Keratinocyte (primary cell): ENCODE measurements around the gene ORMDL3. TPM values are rescaled to one million over a fixed set of nuclear protein-coding genes. Genes with fewer than 3 reads are reported as not detected.

Source experiments
- DNase-seq: peaks from one replicate; pipeline ENCODE4 v3.0.0-alpha.2; 2011; ENCODE audit warnings: low read depth, missing footprints, low spot score
- FAIRE-seq: peaks from 2 replicates; lab custom pipeline; 2011; peaks lifted over from hg19 to GRCh38; lab: Jason Lieb, UNC
- H2AFZ ChIP-seq: 2 replicates; pipeline ENCODE4 v1.6.0; 2012; ENCODE audit warnings: low read length, control low read depth, inconsistent platforms; ENCODE audit not compliant: control insufficient read depth
- H3K27ac ChIP-seq: 2 replicates; pipeline ENCODE4 v1.5.1; 2011; ENCODE audit warnings: low read length; ENCODE audit not compliant: control insufficient read depth, insufficient read depth
- H3K27me3 ChIP-seq: 3 replicates; pipeline ENCODE4 v1.6.0; 2011; ENCODE audit warnings: low read length; ENCODE audit not compliant: control insufficient read depth, insufficient read depth; ENCODE audit errors: extremely low read depth
- H3K36me3 ChIP-seq, 2 experiments: 2 replicates in 1 of 2; 3 replicates in 1 of 2; pipeline ENCODE4 v1.5.1; 2011; ENCODE audit warnings: low read length in 2 of 2, mild to moderate bottlenecking in 1 of 2; ENCODE audit not compliant: control insufficient read depth in 2 of 2, insufficient read depth in 2 of 2; ENCODE audit errors: extremely low read depth in 1 of 2
- H3K4me1 ChIP-seq: 3 replicates; pipeline ENCODE4 v1.5.1; 2011; ENCODE audit warnings: low read length; ENCODE audit not compliant: control insufficient read depth, insufficient read depth; ENCODE audit errors: extremely low read depth
- H3K4me2 ChIP-seq: 3 replicates; pipeline ENCODE4 v1.6.0; 2011; ENCODE audit warnings: low read depth, low read length; ENCODE audit not compliant: control insufficient read depth, insufficient read depth; ENCODE audit errors: extremely low read depth
- H3K4me3 ChIP-seq, 3 experiments: fragments of 200-600 bp in 1 of 3; sonication (generic) in 1 of 3; 2 replicates in 2 of 3; 3 replicates in 1 of 3; pipeline ENCODE4 v1.5.1; 2011 to 2016; ENCODE audit warnings: low read length in 3 of 3, mild to moderate bottlenecking in 3 of 3, control low read depth in 2 of 3, inconsistent platforms in 1 of 3, low read depth in 1 of 3, mixed read lengths in 1 of 3, mixed run types in 1 of 3, moderate library complexity in 1 of 3; ENCODE audit not compliant: control insufficient read depth in 2 of 3, insufficient read depth in 2 of 3; ENCODE audit errors: extremely low read depth in 1 of 3
- H3K79me2 ChIP-seq: 2 replicates; pipeline ENCODE4 v1.6.0; 2012; ENCODE audit warnings: low read length; ENCODE audit not compliant: control insufficient read depth, insufficient read depth
- H3K9ac ChIP-seq: 3 replicates; pipeline ENCODE4 v1.6.0; 2011; ENCODE audit warnings: low read length; ENCODE audit not compliant: control insufficient read depth, insufficient read depth; ENCODE audit errors: extremely low read depth
- H3K9me1 ChIP-seq: 3 replicates; pipeline ENCODE4 v1.6.0; 2011; ENCODE audit warnings: low read length; ENCODE audit not compliant: control insufficient read depth, insufficient read depth; ENCODE audit errors: extremely low read depth
- H3K9me3 ChIP-seq: 2 replicates; pipeline ENCODE4 v1.5.1; 2012; ENCODE audit warnings: low read depth, low read length; ENCODE audit not compliant: control insufficient read depth
- H4K20me1 ChIP-seq: 3 replicates; pipeline ENCODE4 v1.6.0; 2011; ENCODE audit warnings: low read length; ENCODE audit not compliant: control insufficient read depth, insufficient read depth; ENCODE audit errors: extremely low read depth
- CTCF ChIP-seq, 3 experiments: IDR thresholded peaks in 1 of 3; conservative IDR thresholded peaks in 1 of 3; optimal IDR thresholded peaks in 1 of 3; 2 replicates in 2 of 3; 3 replicates in 1 of 3; pipeline versions ENCODE3 to v1.5.1; 2011; ENCODE audit warnings: low read length in 3 of 3, mild to moderate bottlenecking in 3 of 3, moderate library complexity in 2 of 3, control low read depth in 1 of 3, inconsistent platforms in 1 of 3; ENCODE audit not compliant: insufficient read depth in 2 of 3; ENCODE audit errors: extremely low read depth in 1 of 3
- EZH2 ChIP-seq: IDR thresholded peaks from one replicate; pipeline ENCODE4 v1.6.1; 2012; ENCODE audit warnings: inconsistent platforms, mild to moderate bottlenecking, low read length, moderate library complexity
- dilution Hi-C: fragments of 300-500 bp; cut with MboI; formaldehyde crosslinking; loops from one replicate; pipeline ENCODE4 v1.7.0; 2020; ENCODE audit warnings: low sequenced_read_pairs; ENCODE audit not compliant: extremely low pct_ligation_motif_present
- polyA plus RNA-seq, 5 experiments: library from polyadenylated mRNA; depleted of rRNA in 3 of 5; stranded (reverse) in 3 of 5; stranded (forward) in 1 of 5; unstranded in 1 of 5; fragments of >200 nt; gene quantifications; 1 replicate in 1 of 5; 2 replicates in 3 of 5; 3 replicates in 1 of 5; pipeline versions ENCODE4 v1.2.1 to v1.2.3, GENCODE V29; 2011 to 2012; ENCODE audit warnings: missing spikeins in 2 of 5, low read depth in 1 of 5, low replicate concordance in 1 of 5

The ORMDL3 gene
- polyA plus RNA-seq, 1 donor (not counting 4 experiments of a cell fraction or from before 2014, with no cell fraction given) = 36.3 TPM

GRCh38 chr17:39972271-39972670, 44.9 kb upstream of the ORMDL3 start:
- FAIRE-seq (no peak), DNase-seq (no peak)
- H3K27ac ChIP-seq = no peak overlapping the region
- H3K27me3 ChIP-seq = no peaks in the 10 kb centered on the region
- H3K9ac ChIP-seq = no peak overlapping the region
- H3K4me3 ChIP-seq = no peak overlapping the region
- dilution Hi-C loops = no loop called here
- H2AFZ ChIP-seq = no peak overlapping the region
- no peaks in the 10 kb centered on the region for H3K9me3 ChIP-seq
- H3K36me3 ChIP-seq = no peaks in the 10 kb centered on the region
- no peaks in the 10 kb centered on the region for H3K9me1 ChIP-seq
- H3K4me2 ChIP-seq = no peak overlapping the region
- TF ChIP-seq EZH2 (no peak), CTCF (optimal IDR thresholded peaks at IDR 0.05 in 1 of 3, IDR thresholded peaks at IDR 0.05 in 1 of 3, conservative IDR thresholded peaks at IDR 0.05 in 1 of 3; ENCODE audit: extremely low read depth in 1 of 3, insufficient read depth in 2 of 3, low read length in 3 of 3) (no peak)
- no peaks in the 10 kb centered on the region for H3K79me2 ChIP-seq
- H3K4me1 ChIP-seq = peaks cover 11% of the 10 kb centered on the region
- no peaks in the 10 kb centered on the region for H4K20me1 ChIP-seq

GRCh38 chr17:39971076-39971603, 43.7 kb upstream of the ORMDL3 start:
- H3K9me3 ChIP-seq = no peaks in the 10 kb centered on the region
- H3K36me3 ChIP-seq = no peaks in the 10 kb centered on the region
- H3K27ac ChIP-seq = no peak overlapping the region
- H3K9ac ChIP-seq = no peak overlapping the region
- H4K20me1 ChIP-seq = no peaks in the 10 kb centered on the region
- no peak for DNase-seq
- dilution Hi-C loops = no loop called here
- H3K9me1 ChIP-seq = no peaks in the 10 kb centered on the region
- TF ChIP-seq EZH2 (no peak), CTCF (optimal IDR thresholded peaks at IDR 0.05 in 1 of 3, IDR thresholded peaks at IDR 0.05 in 1 of 3, conservative IDR thresholded peaks at IDR 0.05 in 1 of 3; ENCODE audit: extremely low read depth in 1 of 3, insufficient read depth in 2 of 3, low read length in 3 of 3) (no peak)
- H3K79me2 ChIP-seq = no peaks in the 10 kb centered on the region
- no peak for FAIRE-seq
- peaks cover 19% of the 10 kb centered on the region for H3K4me1 ChIP-seq
- no peak overlapping the region for H3K4me2 ChIP-seq
- no peak overlapping the region for H3K4me3 ChIP-seq
- H3K27me3 ChIP-seq = no peaks in the 10 kb centered on the region
- H2AFZ ChIP-seq = no peak overlapping the region
